Activated CD8-positive, alpha-beta memory T cell treated with anti-CD3 and anti-CD28 coated beads, Interleukin-2, amount 50 U/mL, for 4 hours (primary cell): ENCODE data around the gene LAMC1.
"Not testable (repeated sequence)": the region's sequence is repeated elsewhere in the genome, so short reads cannot be mapped to it uniquely, and the experiment has no call there.

Source experiments
- DNase-seq: peaks from one replicate; pipeline ENCODE4 v3.0.0-alpha.2; 2020

Gene LAMC1

DNA sequence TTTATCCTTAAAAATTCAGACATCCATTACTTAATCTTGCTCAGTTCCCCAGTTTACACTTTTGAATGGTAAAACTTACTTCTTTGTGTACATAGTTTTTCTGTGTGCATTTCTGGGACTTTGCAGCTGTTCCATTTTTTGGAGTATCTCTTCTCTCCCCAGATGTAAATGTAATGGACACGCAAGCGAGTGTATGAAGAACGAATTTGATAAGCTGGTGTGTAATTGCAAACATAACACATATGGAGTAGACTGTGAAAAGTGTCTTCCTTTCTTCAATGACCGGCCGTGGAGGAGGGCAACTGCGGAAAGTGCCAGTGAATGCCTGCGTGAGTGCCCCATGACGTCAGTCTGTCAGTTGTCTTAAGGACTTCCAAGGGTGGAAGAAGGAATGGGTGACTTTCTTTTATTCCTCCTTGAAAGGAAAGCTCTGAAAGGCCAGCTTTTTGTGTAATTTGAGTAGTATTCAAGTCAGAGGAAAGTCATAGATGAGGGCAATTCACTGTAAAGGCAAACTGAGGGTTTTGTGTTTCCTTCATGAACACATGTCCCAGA is 87.2 kb downstream of the LAMC1 start:
- no peak for DNase-seq

- DNase-seq = no peak
Measured at GRCh38 chr1:183114441-183114840, 91.2 kb downstream of the LAMC1 start.

DNA sequence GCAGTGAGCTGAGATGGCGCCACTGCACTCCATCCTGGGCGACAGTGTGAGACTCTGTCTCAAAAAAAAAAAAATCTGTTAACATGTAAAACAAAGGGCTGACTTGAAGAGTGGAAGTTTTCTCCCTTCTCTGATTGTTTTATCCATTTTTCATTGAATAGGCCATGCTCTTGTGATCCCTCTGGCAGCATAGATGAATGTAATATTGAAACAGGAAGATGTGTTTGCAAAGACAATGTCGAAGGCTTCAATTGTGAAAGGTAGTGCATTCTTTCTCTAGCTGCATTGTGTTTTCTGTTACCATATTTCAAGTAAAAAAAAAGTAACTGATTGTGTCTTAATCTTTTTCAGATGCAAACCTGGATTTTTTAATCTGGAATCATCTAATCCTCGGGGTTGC is 93.2 kb downstream of the LAMC1 start:
- no peak for DNase-seq

- no peak for DNase-seq
Measured at GRCh38 chr1:183121609-183122008, 98.4 kb downstream of the LAMC1 start.

GRCh38 chr1:183124259-183124658 is 101.0 kb downstream of the LAMC1 start:
- DNase-seq = no peak

- no peak for DNase-seq
Measured at GRCh38 chr1:183125279-183125999, 102.2 kb downstream of the LAMC1 start.

GRCh38 chr1:183126000-183126366 is 102.8 kb downstream of the LAMC1 start:
- DNase-seq = no peak

GRCh38 chr1:183126528-183126927 is 103.3 kb downstream of the LAMC1 start:
- DNase-seq = no peak

GRCh38 chr1:183129921-183130690 is 106.9 kb downstream of the LAMC1 start:
- DNase-seq = no peak

- no peak for DNase-seq
Measured at GRCh38 chr1:183131166-183131565, 107.9 kb downstream of the LAMC1 start.

DNA sequence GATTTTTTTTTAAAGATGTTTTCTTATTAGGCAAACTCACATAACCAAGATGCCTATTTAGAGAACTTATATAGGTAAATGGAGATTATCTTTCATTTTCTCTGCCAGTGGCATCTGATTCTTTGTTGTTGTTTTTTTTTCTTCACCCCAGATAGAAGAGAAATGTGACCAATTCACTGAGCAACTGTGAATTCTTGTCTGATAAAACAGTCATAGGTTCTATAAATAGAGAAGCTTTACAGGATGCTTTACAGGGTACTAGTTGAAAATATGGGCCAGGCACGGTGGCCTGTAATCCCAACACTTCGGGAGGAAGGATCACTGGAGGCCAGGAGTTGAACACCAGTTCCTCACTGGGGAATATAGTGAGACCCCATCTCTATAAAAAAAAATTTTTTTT is 112.1 kb downstream of the LAMC1 start:
- no peak for DNase-seq

GRCh38 chr1:183137782-183138181 is 114.6 kb downstream of the LAMC1 start:
- no peak for DNase-seq

DNA sequence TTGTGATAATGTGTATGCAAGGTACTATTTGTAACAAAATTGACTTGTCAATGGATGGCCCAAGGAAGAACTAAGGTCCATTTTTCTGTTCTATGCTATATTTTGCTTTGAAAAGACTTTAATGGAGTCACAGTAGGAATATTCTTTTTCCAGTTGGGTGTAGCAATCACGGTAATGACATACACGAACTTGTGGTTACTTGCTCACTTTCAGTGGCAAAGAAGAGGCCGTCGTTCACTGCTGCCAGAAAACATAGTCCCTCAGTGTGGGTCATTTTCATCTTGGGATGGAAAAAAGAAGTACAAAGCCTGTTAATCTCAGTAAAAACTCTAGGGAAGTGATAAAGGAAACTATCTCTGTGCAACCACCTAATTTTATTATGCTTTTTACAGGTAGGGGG is 115.1 kb downstream of the LAMC1 start:
- DNase-seq = no peak

DNA sequence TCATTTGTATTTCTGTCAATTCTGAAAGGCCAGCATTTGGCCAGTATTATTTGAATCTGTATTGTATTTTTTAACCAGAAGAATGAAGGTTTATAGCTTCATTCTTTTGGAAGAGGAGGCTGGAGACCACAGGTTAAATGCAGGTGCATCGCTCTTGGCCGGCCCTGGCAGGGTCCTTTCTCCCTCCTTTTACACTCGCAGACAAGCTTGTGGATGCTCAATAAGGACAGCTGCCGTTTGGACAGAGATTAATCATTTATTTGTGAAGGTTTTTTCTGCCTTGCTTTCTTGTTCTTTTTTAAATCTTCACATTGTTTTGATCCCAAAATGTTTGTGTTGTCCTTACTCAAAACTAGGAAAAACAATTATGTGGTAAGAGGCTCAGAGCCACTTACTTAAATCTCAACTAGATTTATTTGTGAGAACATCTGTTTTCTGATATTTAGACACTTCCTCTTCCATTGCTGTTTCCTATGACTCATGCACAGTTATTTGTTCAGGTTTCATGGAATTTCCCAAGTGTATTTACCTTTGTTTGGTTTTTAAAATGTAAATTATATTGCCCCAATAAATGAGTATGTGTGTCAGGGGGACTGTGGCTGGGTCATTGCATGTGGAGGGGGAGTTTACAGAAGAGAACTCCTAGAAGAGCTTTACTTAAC is 116.2 kb downstream of the LAMC1 start:
- no peak for DNase-seq

GRCh38 chr1:183140633-183141032 is 117.4 kb downstream of the LAMC1 start:
- no peak for DNase-seq

DNA sequence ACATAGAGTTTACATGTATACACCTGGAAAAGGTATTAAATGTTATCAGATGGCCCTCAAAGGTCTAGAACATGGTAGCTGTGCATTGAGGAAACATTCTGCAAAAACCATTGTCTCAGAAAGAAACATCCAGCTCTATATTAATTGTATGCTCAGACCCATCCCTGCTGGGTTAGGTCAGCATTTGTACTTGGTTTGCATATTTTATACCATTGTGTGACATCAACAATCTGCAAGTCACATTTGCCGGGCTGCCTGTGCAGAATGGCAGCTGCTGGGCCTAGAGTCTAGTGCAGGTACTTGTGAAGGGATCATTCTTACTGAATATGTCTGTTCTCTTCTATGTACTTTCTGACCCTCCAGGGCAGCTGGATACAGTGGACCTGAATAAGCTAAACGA is 119.0 kb downstream of the LAMC1 start:
- DNase-seq = no peak

DNA sequence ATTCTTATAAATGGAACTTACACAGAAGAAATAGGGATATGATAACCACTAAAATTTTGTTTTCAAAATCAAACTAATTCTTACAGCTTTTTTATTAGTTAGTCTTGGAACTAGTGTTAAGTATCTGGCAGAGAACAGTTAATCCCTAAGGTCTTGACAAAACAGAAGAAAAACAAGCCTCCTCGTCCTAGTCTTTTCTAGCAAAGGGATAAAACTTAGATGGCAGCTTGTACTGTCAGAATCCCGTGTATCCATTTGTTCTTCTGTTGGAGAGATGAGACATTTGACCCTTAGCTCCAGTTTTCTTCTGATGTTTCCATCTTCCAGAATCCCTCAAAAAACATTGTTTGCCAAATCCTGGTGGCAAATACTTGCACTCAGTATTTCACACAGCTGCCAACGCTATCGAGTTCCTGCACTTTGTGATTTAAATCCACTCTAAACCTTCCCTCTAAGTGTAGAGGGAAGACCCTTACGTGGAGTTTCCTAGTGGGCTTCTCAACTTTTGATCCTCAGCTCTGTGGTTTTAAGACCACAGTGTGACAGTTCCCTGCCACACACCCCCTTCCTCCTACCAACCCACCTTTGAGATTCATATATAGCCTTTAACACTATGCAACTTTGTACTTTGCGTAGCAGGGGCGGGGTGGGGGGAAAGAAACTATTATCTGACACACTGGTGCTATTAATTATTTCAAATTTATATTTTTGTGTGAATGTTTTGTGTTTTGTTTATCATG is 120.5 kb downstream of the LAMC1 start:
- no peak for DNase-seq

DNA sequence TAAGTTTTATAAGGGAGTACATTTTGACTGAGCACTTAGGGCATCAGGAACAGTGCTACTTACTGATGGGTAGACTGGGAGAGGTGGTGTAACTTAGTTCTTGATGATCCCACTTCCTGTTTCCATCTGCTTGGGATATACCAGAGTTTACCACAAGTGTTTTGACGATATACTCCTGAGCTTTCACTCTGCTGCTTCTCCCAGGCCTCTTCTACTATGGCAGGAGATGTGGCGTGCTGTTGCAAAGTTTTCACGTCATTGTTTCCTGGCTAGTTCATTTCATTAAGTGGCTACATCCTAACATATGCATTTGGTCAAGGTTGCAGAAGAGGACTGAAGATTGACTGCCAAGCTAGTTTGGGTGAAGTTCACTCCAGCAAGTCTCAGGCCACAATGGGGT is 121.5 kb downstream of the LAMC1 start:
- DNase-seq = no peak

GRCh38 chr1:183147735-183148134 is 124.5 kb downstream of the LAMC1 start:
- DNase-seq = no peak

DNA sequence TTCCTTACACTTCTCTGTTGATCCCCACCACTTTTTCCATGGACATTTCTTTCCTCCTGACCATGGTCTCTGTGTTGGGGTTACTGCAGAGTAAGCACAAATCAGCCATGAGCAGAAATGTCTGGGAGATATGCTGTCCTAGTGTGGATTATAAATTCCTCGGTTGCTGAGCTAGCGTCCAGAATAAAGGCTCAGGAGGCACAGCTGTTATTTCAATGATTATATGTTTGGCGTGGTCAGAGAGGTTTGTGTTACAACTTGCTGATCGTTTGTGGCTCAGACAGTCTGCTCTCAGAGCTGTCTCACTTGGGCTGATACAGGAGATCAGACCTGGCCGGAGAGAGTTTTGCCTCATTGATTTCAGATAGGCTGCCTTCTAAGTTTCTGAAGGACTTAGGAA is 125.4 kb downstream of the LAMC1 start:
- DNase-seq = no peak

DNA sequence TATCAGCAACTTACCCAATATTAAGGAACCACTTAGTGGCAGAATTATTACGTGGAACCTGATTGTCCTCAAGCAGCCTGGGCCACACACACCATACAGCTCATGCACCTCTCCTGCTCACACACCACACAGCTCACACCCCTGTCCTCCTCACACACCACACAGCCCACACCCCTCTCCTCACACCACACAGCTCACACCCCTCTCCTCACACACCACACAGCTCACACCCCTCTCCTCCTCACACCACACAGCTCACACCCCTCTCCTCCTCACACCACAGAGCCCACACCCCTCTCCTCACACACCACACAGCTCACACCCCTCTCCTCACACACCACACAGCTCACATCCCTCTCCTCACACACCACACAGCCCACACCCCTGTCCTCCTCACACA is 126.1 kb downstream of the LAMC1 start:
- DNase-seq = no peak

DNA sequence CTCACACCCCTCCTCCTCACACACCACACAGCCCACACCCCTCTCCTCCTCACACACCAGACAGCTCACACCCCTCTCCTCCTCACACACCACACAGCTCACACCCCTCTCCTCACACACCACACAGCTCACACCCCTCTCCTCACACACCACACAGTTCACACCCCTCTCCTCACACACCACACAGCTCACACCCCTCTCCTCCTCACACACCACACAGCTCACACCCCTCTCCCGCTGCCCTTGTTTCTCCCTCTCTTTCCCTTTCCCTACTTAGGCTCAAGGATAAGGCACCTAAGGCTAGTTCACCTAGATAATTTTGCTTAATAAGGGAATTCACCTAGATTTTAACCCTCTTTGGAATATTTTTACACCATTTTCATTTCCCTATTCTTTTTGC is 126.8 kb downstream of the LAMC1 start:
- not testable (repeated sequence) for DNase-seq

- no peak for DNase-seq
Measured at GRCh38 chr1:183150445-183150844, 127.2 kb downstream of the LAMC1 start.
